Measurements from ENCODE around the gene CDKN2AIPNL.

GRCh38 chr5:134411546-134412266, at the start of gene CDKN2AIPNL:
- TF ChIP-seq, protein P1, sequence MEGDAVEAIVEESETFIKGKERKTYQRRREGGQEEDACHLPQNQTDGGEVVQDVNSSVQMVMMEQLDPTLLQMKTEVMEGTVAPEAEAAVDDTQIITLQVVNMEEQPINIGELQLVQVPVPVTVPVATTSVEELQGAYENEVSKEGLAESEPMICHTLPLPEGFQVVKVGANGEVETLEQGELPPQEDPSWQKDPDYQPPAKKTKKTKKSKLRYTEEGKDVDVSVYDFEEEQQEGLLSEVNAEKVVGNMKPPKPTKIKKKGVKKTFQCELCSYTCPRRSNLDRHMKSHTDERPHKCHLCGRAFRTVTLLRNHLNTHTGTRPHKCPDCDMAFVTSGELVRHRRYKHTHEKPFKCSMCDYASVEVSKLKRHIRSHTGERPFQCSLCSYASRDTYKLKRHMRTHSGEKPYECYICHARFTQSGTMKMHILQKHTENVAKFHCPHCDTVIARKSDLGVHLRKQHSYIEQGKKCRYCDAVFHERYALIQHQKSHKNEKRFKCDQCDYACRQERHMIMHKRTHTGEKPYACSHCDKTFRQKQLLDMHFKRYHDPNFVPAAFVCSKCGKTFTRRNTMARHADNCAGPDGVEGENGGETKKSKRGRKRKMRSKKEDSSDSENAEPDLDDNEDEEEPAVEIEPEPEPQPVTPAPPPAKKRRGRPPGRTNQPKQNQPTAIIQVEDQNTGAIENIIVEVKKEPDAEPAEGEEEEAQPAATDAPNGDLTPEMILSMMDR (IDR thresholded peaks at IDR 0.05): peak in 1 of 3 donors; percentile 54
- no peak for TF ChIP-seq POLR2A (IDR thresholded peaks at IDR 0.05)
